A549 (cell line): Measurements from ENCODE around the gene OR2A14. TPM values are rescaled to one million over a fixed set of nuclear protein-coding genes. Genes with fewer than 3 reads are reported as not detected.

Source experiments
- ATAC-seq, 2 experiments: fragments of 200-7000 bp in 1 of 2; fragments of >200 bp in 1 of 2; cut with Nextera tagmentation in 1 of 2; cut with Tn5 transposase in 1 of 2; 3 replicates each; pipeline versions ENCODE4 v1.8.0 to v1.9.1; 2018 to 2020; ENCODE audit warnings: mild to moderate bottlenecking in 1 of 2, moderate library complexity in 1 of 2
- CTCF ChIA-PET: fragments of 300-600 bp; sonication (Branson Sonifier 250); formaldehyde crosslinking; extraction: SDS; loops from one replicate; lab custom pipeline; 2021; ENCODE audit warnings: antibody characterized with exemption, inconsistent platforms; lab: Yijun Ruan, JAX
- POLR2A ChIA-PET: fragments of 350-600 bp; formaldehyde crosslinking; extraction: SDS; loops from one replicate; lab custom pipeline; 2021; ENCODE audit warnings: antibody characterized with exemption, inconsistent platforms; lab: Yijun Ruan, JAX
- DNase-seq, 2 experiments: peaks; one replicate each; pipeline versions ENCODE4 v3.0.0 to v3.0.0-alpha.2; 2011 to 2016; ENCODE audit warnings: low read depth in 1 of 2, low spot score in 1 of 2
- FAIRE-seq: peaks from 2 replicates; lab custom pipeline; 2011; peaks lifted over from hg19 to GRCh38; lab: Jason Lieb, UNC
- H3K27ac ChIP-seq, 2 experiments: fragments of >200 bp; sonication (Bioruptor Twin); formaldehyde crosslinking; 3 replicates each; pipeline ENCODE4 v1.5.1; 2016 to 2017
- H3K4me1 ChIP-seq: fragments of >200 bp; sonication (Bioruptor Twin); formaldehyde crosslinking; 3 replicates; pipeline ENCODE4 v1.6.1; 2016
- H3K4me2 ChIP-seq: fragments of >200 bp; sonication (Bioruptor Twin); formaldehyde crosslinking; 3 replicates; pipeline ENCODE4 v1.6.1; 2016
- H3K4me3 ChIP-seq: fragments of >200 bp; sonication (Bioruptor Twin); formaldehyde crosslinking; 3 replicates; pipeline ENCODE4 v1.5.1; 2016
- H3K9me3 ChIP-seq: fragments of >200 bp; sonication (Bioruptor Twin); formaldehyde crosslinking; 3 replicates; pipeline ENCODE4 v1.6.1; 2016
- ATOH8 ChIP-seq: fragments of 250-450 bp; sonication (Bioruptor Pico); IDR thresholded peaks from 2 replicates; pipeline ENCODE4 v1.5.0; 2020; ENCODE audit warnings: low read depth, mild to moderate bottlenecking, moderate library complexity
- BCL3 ChIP-seq: fragments of >200 bp; sonication (Bioruptor Twin); formaldehyde crosslinking; IDR thresholded peaks from 3 replicates; pipeline ENCODE4 v1.6.1; 2016
- CBX2 ChIP-seq: fragments of 200-600 bp; sonication (generic); IDR thresholded peaks from 2 replicates; pipeline ENCODE4 v1.6.1; 2016; ENCODE audit warnings: low read depth, mild to moderate bottlenecking, borderline replicate concordance
- E2F6 ChIP-seq: IDR thresholded peaks from 2 replicates; pipeline ENCODE4 v1.6.1; 2012; ENCODE audit warnings: low read depth, borderline replicate concordance
- ESRRA ChIP-seq: fragments of 150-350 bp; IDR thresholded peaks from 2 replicates; pipeline ENCODE4 v1.6.1; 2014; ENCODE audit warnings: mild to moderate bottlenecking, low read length, borderline replicate concordance
- FOSL2 ChIP-seq, 2 experiments: fragments of 450-650 bp in 1 of 2; fragments of >200 bp in 1 of 2; sonication (Bioruptor Twin) in 1 of 2; formaldehyde crosslinking; IDR thresholded peaks; 2 replicates each; pipeline versions ENCODE4 v1.5.0 to v1.6.1; 2016 to 2020; ENCODE audit warnings: mild to moderate bottlenecking in 1 of 2, moderate library complexity in 1 of 2
- GATA3 ChIP-seq: IDR thresholded peaks from 2 replicates; pipeline ENCODE4 v1.6.1; 2012; ENCODE audit warnings: borderline replicate concordance
- HMGXB4 ChIP-seq: fragments of 250-450 bp; sonication (Bioruptor Pico); IDR thresholded peaks from 2 replicates; pipeline ENCODE4 v1.5.0; 2021; ENCODE audit warnings: mild to moderate bottlenecking, moderate library complexity, borderline replicate concordance
- HOXA7 ChIP-seq: fragments of 250-450 bp; sonication (Bioruptor Pico); IDR thresholded peaks from 2 replicates; pipeline ENCODE4 v1.5.0; 2020; ENCODE audit warnings: mild to moderate bottlenecking, moderate library complexity
- JUN ChIP-seq, 2 experiments: fragments of >200 bp; sonication (Bioruptor Twin); formaldehyde crosslinking; IDR thresholded peaks; 2 replicates in 1 of 2; 3 replicates in 1 of 2; pipeline ENCODE4 v1.6.1; 2016 to 2017
- JUNB ChIP-seq: fragments of >200 bp; sonication (Bioruptor Twin); formaldehyde crosslinking; IDR thresholded peaks from 2 replicates; pipeline ENCODE4 v1.6.1; 2016
- KDM5A ChIP-seq: fragments of 200-600 bp; sonication (generic); IDR thresholded peaks from 2 replicates; pipeline ENCODE4 v1.6.1; 2016; ENCODE audit warnings: antibody characterized with exemption, mild to moderate bottlenecking
- MAFK ChIP-seq: fragments of 450-650 bp; IDR thresholded peaks from 2 replicates; pipeline ENCODE4 v1.6.1; 2014; ENCODE audit not compliant: partially characterized antibody
- MAX ChIP-seq: IDR thresholded peaks from 2 replicates; pipeline ENCODE4 v1.6.1; 2012
- MAZ ChIP-seq: fragments of 150-350 bp; IDR thresholded peaks from 2 replicates; pipeline ENCODE4 v1.6.1; 2014; ENCODE audit warnings: antibody characterized with exemption, low read depth, low read length, borderline replicate concordance
- MYC ChIP-seq: IDR thresholded peaks from 2 replicates; pipeline ENCODE4 v1.6.1; 2012; ENCODE audit warnings: mild to moderate bottlenecking, inconsistent platforms, low read length, improper control_type of control experiment, borderline replicate concordance
- NFE2L2 ChIP-seq: fragments of 150-350 bp; conservative IDR thresholded peaks from 2 replicates; pipeline ENCODE4 v1.6.1; 2014; ENCODE audit warnings: low read length
- NR3C1 ChIP-seq: fragments of >200 bp; sonication (Bioruptor Twin); formaldehyde crosslinking; IDR thresholded peaks from 3 replicates; pipeline ENCODE4 v1.6.1; 2017
- PHF8 ChIP-seq: fragments of 200-600 bp; sonication (generic); IDR thresholded peaks from 2 replicates; pipeline ENCODE4 v1.6.1; 2016; ENCODE audit warnings: low read depth, mild to moderate bottlenecking, antibody characterized with exemption, moderate library complexity, borderline replicate concordance
- POLR2AphosphoS2 ChIP-seq: conservative IDR thresholded peaks from 2 replicates; pipeline ENCODE4 v1.6.1; 2012; ENCODE audit warnings: low read length, improper control_type of control experiment, inconsistent platforms
- RARB ChIP-seq: fragments of 250-450 bp; sonication (Bioruptor Pico); IDR thresholded peaks from 2 replicates; pipeline ENCODE4 v1.8.0; 2021; ENCODE audit warnings: mild to moderate bottlenecking, moderate library complexity
- SMC3 ChIP-seq: fragments of >200 bp; sonication (Bioruptor Twin); formaldehyde crosslinking; IDR thresholded peaks from 3 replicates; pipeline ENCODE4 v1.6.1; 2018; ENCODE audit warnings: inconsistent platforms
- ZFP36 ChIP-seq: fragments of 450-650 bp; IDR thresholded peaks from 2 replicates; pipeline ENCODE4 v1.6.1; 2014; ENCODE audit warnings: borderline replicate concordance; ENCODE audit not compliant: partially characterized antibody
- ZNF302 ChIP-seq: fragments of 250-450 bp; sonication (Bioruptor Pico); IDR thresholded peaks from 2 replicates; pipeline ENCODE4 v1.9.0; 2021; ENCODE audit warnings: inconsistent platforms, mild to moderate bottlenecking, moderate library complexity
- ZSCAN20 ChIP-seq: fragments of 250-450 bp; sonication (Bioruptor Pico); IDR thresholded peaks from 2 replicates; pipeline ENCODE4 v1.8.0; 2022; ENCODE audit warnings: mild to moderate bottlenecking, moderate library complexity
- WGBS: methylation state at CpG from one replicate; pipeline ENCODE4 v1.1.6; 2017; ENCODE audit errors: missing lambda C conversion rate; 5-methylcytosine and 5-hydroxymethylcytosine counted together
- polyA minus RNA-seq: library from RNA; depleted of rRNA, polyadenylated mRNA; stranded (reverse); fragments of >200 nt; gene quantifications from 2 replicates; pipeline ENCODE4 v1.2.3, GENCODE V29; 2011; rRNA and poly(A)+ RNA removed
- polyA plus RNA-seq, 4 experiments: library from polyadenylated mRNA; depleted of rRNA in 3 of 4; stranded (reverse); fragments of >200 nt; fragmentation: RNase III in 1 of 4; extraction: RNeasy Plus Mini Kit Qiagen cat#74134 plus additional on column Dnase treatment in 1 of 4; gene quantifications; 2 replicates in 3 of 4; 3 replicates in 1 of 4; pipeline ENCODE4 v1.2.3, GENCODE V29; 2011 to 2017

Gene OR2A14
- polyA plus RNA-seq (2011; rRNA removed) (not detected in 2 replicates), polyA plus RNA-seq (2017; fragmentation: RNase III; extraction: RNeasy Plus Mini Kit Qiagen cat#74134 plus additional on column Dnase treatment) (not detected in 3 replicates), polyA minus RNA-seq (not detected in 2 replicates)
- not detected in 2 replicates for polyA plus RNA-seq (2012; cell fraction: cytosol; rRNA removed)
- polyA plus RNA-seq (2012; cell fraction: nucleus; rRNA removed): not detected in 2 replicates

- no peak within 1 kb of the TSS for H3K4me3 ChIP-seq
- CTCF ChIA-PET: no interaction called here
- POLR2A ChIA-PET: no interaction called here
- H3K27ac ChIP-seq: no peak within 1 kb of the TSS
- ATAC-seq (no peak), FAIRE-seq (no peak), DNase-seq (no peak)
- 14% methylated on average over 1 of the region's 1 CpG for WGBS
- TF ChIP-seq GATA3: no peak
- TF ChIP-seq CBX2: no peak
- TF ChIP-seq ZFP36: no peak
- TF ChIP-seq ATOH8 (CRISPR knock-in tag): no peak
- TF ChIP-seq ZNF302 (CRISPR knock-in tag): no peak
- no peak for TF ChIP-seq POLR2AphosphoS2
- TF ChIP-seq E2F6: no peak
- no peak for TF ChIP-seq KDM5A
- TF ChIP-seq BCL3: no peak
- TF ChIP-seq NR3C1: no peak
- TF ChIP-seq ESRRA: no peak
- no peak for TF ChIP-seq SMC3
- TF ChIP-seq HMGXB4 (CRISPR knock-in tag): no peak
- no peak for TF ChIP-seq MAZ
- TF ChIP-seq JUNB: no peak
- no peaks in the 10 kb centered on the region for H3K9me3 ChIP-seq
- H3K4me1 ChIP-seq: no peaks in the 10 kb centered on the region
- no peak within 1 kb of the TSS for H3K4me2 ChIP-seq
Observed at GRCh38 chr7:144122876-144123275, at the start of gene OR2A14. TSS of gene OR2A14 (plus strand) at chr7:144123176. CDS start at chr7:144129113, 5,937 bp downstream.

- Histone ChIP-seq H3K4me1 (no peaks in the 10 kb centered on the region), H3K4me2 (no peak overlapping the region), H3K27ac (no peak overlapping the region), H3K9me3 (no peaks in the 10 kb centered on the region), H3K4me3 (no peak overlapping the region)
- no peak for FAIRE-seq
- ChIA-PET POLR2A (no interaction called here), CTCF (no interaction called here)
- TF ChIP-seq MAX (no peak), HOXA7 (no peak), PHF8 (no peak), ZSCAN20 (no peak), MYC (no peak), JUN (IDR thresholded peaks at IDR 0.05) (no peak), RARB (CRISPR knock-in tag) (no peak), FOSL2 (IDR thresholded peaks at IDR 0.05) (no peak), FOSL2 (CRISPR knock-in tag; IDR thresholded peaks at IDR 0.05) (no peak), SMC3 (no peak), MAFK (no peak), NFE2L2 (no peak), E2F6 (no peak), ATOH8 (CRISPR knock-in tag) (no peak), BCL3 (no peak)
- 52% methylated on average over 8 of the region's 8 CpGs for WGBS
- ATAC-seq: peak in 1 of 2 experiments; percentile 53; a peak in 1 of 6 replicates
- DNase-seq: no peak
Observed at GRCh38 chr7:144074374-144074773, 48.6 kb upstream of the OR2A14 start.
